Osteocyte (in vitro differentiated cells): ENCODE data around the gene F10. TPM values are rescaled to one million over a fixed set of nuclear protein-coding genes. Genes with fewer than 3 reads are reported as not detected.

Experiments used
- DNase-seq: peaks from one replicate; pipeline ENCODE4 v3.0.0; 2021; ENCODE audit warnings: mixed read lengths; ENCODE audit not compliant: unreplicated experiment; ENCODE audit errors: extremely low spot score
- H3K27ac Mint-ChIP-seq: one replicate; pipeline ENCODE4 v1.8.0; 2021; ENCODE audit warnings: mild to moderate bottlenecking, mixed read lengths; ENCODE audit not compliant: unreplicated experiment
- H3K27me3 Mint-ChIP-seq: one replicate; pipeline ENCODE4 v1.8.0; 2021; ENCODE audit warnings: mixed read lengths; ENCODE audit not compliant: unreplicated experiment
- H3K36me3 Mint-ChIP-seq: one replicate; pipeline ENCODE4 v1.8.0; 2021; ENCODE audit warnings: mixed read lengths; ENCODE audit not compliant: unreplicated experiment
- H3K4me1 Mint-ChIP-seq: one replicate; pipeline ENCODE4 v1.8.0; 2021; ENCODE audit warnings: mixed read lengths; ENCODE audit not compliant: unreplicated experiment
- H3K4me3 Mint-ChIP-seq: one replicate; pipeline ENCODE4 v1.8.0; 2021; ENCODE audit warnings: mild to moderate bottlenecking, moderate library complexity, mixed read lengths; ENCODE audit not compliant: unreplicated experiment
- H3K9me3 Mint-ChIP-seq: one replicate; pipeline ENCODE4 v1.8.0; 2021; ENCODE audit warnings: mixed read lengths; ENCODE audit not compliant: unreplicated experiment
- CTCF ChIP-seq: fragments of 200-600 bp; sonication (generic); IDR thresholded peaks from 2 replicates; pipeline ENCODE4 v1.5.0; 2021; ENCODE audit warnings: antibody characterized with exemption, mild to moderate bottlenecking, moderate library complexity
- total RNA-seq: library from RNA; stranded (reverse); gene quantifications from 2 replicates; pipeline ENCODE4 v1.2.1, GENCODE V29; 2021

F10 gene
- total RNA-seq, 1 donor from 2014 or later, result 1.8 TPM

- Mint-ChIP-seq H3K4me1 (no peaks in the 10 kb centered on the region), H3K4me3 (no peak overlapping the region), H3K9me3 (no peaks in the 10 kb centered on the region), H3K27me3 (peaks cover 23% of the 10 kb centered on the region), H3K27ac (no peak overlapping the region), H3K36me3 (no peaks in the 10 kb centered on the region)
- peak; percentile 10 for DNase-seq
- no peak for TF ChIP-seq CTCF
Measured at GRCh38 chr13:113139577-113139976, 17.0 kb downstream of the F10 start.

- H3K9me3 Mint-ChIP-seq, result no peaks in the 10 kb centered on the region
- H3K27ac Mint-ChIP-seq, result no peak overlapping the region
- no peak for TF ChIP-seq CTCF
- H3K4me3 Mint-ChIP-seq, result no peak overlapping the region
- H3K36me3 Mint-ChIP-seq, result no peaks in the 10 kb centered on the region
- DNase-seq, result no peak
- H3K27me3 Mint-ChIP-seq, result peaks cover 16% of the 10 kb centered on the region
- no peaks in the 10 kb centered on the region for H3K4me1 Mint-ChIP-seq
Measured at GRCh38 chr13:113140677-113141600, 18.3 kb downstream of the F10 start.

GRCh38 chr13:113141601-113141970 lies 19.0 kb downstream of the F10 start:
- no peak for TF ChIP-seq CTCF
- Mint-ChIP-seq H3K9me3 (no peaks in the 10 kb centered on the region), H3K27me3 (peaks cover 13% of the 10 kb centered on the region), H3K27ac (no peak overlapping the region), H3K36me3 (no peaks in the 10 kb centered on the region), H3K4me1 (no peaks in the 10 kb centered on the region), H3K4me3 (no peak overlapping the region)
- no peak for DNase-seq

GRCh38 chr13:113142876-113143275 lies 20.3 kb downstream of the F10 start:
- TF ChIP-seq CTCF, result no peak
- H3K9me3 Mint-ChIP-seq, result no peaks in the 10 kb centered on the region

GRCh38 chr13:113143466-113144254 lies 21.1 kb downstream of the F10 start:
- Mint-ChIP-seq H3K4me1 (no peaks in the 10 kb centered on the region), H3K27me3 (peaks cover 4% of the 10 kb centered on the region), H3K27ac (no peak overlapping the region), H3K36me3 (no peaks in the 10 kb centered on the region), H3K4me3 (no peak overlapping the region), H3K9me3 (no peaks in the 10 kb centered on the region)
- TF ChIP-seq CTCF, result no peak
- DNase-seq, result no peak

More at GRCh38 chr13:113142876-113143275, 20.3 kb downstream of the F10 start:
- H3K27me3 Mint-ChIP-seq, result peaks cover 5% of the 10 kb centered on the region
- H3K36me3 Mint-ChIP-seq, result no peaks in the 10 kb centered on the region
- no peak overlapping the region for H3K4me3 Mint-ChIP-seq
- peak; percentile 54 for DNase-seq
- H3K27ac Mint-ChIP-seq, result no peak overlapping the region
- H3K4me1 Mint-ChIP-seq, result no peaks in the 10 kb centered on the region
